MV-4-11 (cell line): Measurements from ENCODE around the gene PPP1CC.
"Not testable (repeated sequence)": the region's sequence is repeated elsewhere in the genome, so short reads cannot be mapped to it uniquely, and the experiment has no call there.

Source experiments
- DNase-seq: peaks from one replicate; lab custom pipeline; 2025; lab: John Stamatoyannopoulos, UW

Gene PPP1CC

GRCh38 chr12:110725267-110725666, 17.4 kb downstream of the PPP1CC start:
- DNase-seq = no peak

- DNase-seq = not testable (repeated sequence)
Observed at GRCh38 chr12:110722892-110723291, 19.8 kb downstream of the PPP1CC start.

GRCh38 chr12:110721570-110721969, 21.1 kb downstream of the PPP1CC start:
- DNase-seq = no peak

GRCh38 chr12:110720516-110720915, 22.2 kb downstream of the PPP1CC start:
- no peak for DNase-seq

- no peak for DNase-seq
Observed at GRCh38 chr12:110718222-110718908, 24.3 kb downstream of the PPP1CC start.

GRCh38 chr12:110717037-110717436, 25.7 kb downstream of the PPP1CC start:
- DNase-seq = peak; percentile 13

GRCh38 chr12:110708917-110709316, 33.8 kb downstream of the PPP1CC start:
- no peak for DNase-seq

- DNase-seq = no peak
Observed at GRCh38 chr12:110705309-110705708, 37.4 kb downstream of the PPP1CC start.

GRCh38 chr12:110704750-110705149, 37.9 kb downstream of the PPP1CC start:
- no peak for DNase-seq

GRCh38 chr12:110704231-110704630, 38.5 kb downstream of the PPP1CC start:
- DNase-seq = no peak

GRCh38 chr12:110702081-110702480, 40.6 kb downstream of the PPP1CC start:
- DNase-seq = no peak

GRCh38 chr12:110699591-110700445, 42.9 kb downstream of the PPP1CC start:
- DNase-seq = peak; percentile 26

GRCh38 chr12:110698171-110698902, 44.4 kb downstream of the PPP1CC start:
- DNase-seq = peak; percentile 90

GRCh38 chr12:110697236-110697635, 45.5 kb downstream of the PPP1CC start:
- DNase-seq = peak; percentile 20

GRCh38 chr12:110696283-110696682, 46.4 kb downstream of the PPP1CC start:
- no peak for DNase-seq

GRCh38 chr12:110694330-110694901, 48.3 kb downstream of the PPP1CC start:
- peak; percentile 89 for DNase-seq

GRCh38 chr12:110693731-110694130, 49.0 kb downstream of the PPP1CC start:
- DNase-seq = peak; percentile 98

GRCh38 chr12:110690127-110690430, 52.6 kb downstream of the PPP1CC start:
- DNase-seq = no peak

- DNase-seq = peak; percentile 50
Observed at GRCh38 chr12:110689281-110690126, 53.2 kb downstream of the PPP1CC start.

GRCh38 chr12:110688446-110689280, 54.0 kb downstream of the PPP1CC start, which contains the start of gene HVCN1:
TSS of gene HVCN1 (minus strand) at chr12:110689115. CDS start at chr12:110683245, 5,870 bp downstream.
- no peak for DNase-seq
